Calu3 (cell line): ENCODE measurements around the gene PCDHGC3. TPM values are rescaled to one million over a fixed set of nuclear protein-coding genes. Genes with fewer than 3 reads are reported as not detected.
A peak's percentile ranks its signal among the peaks of the same experiment; 100 is the strongest.

Source experiments
- BruUV-seq: library from RNA; stranded (reverse); fragments of 400-500 nt; replicated peaks from 2 replicates; lab custom pipeline; 2021; lab: Mats Ljungman, UMichigan
- CTCF ChIA-PET: fragments of 300-600 bp; sonication (Branson Sonifier 250); formaldehyde crosslinking; loops from one replicate; lab custom pipeline; 2022; ENCODE audit warnings: antibody characterized with exemption; lab: Charles Lee
- DNase-seq: peaks from one replicate; pipeline ENCODE4 v3.0.0; 2022
- H3K27ac Mint-ChIP-seq: one replicate; pipeline ENCODE4 v1.8.0; 2022; ENCODE audit warnings: mixed read lengths; ENCODE audit not compliant: unreplicated experiment
- H3K27me3 Mint-ChIP-seq: one replicate; pipeline ENCODE4 v1.8.0; 2022; ENCODE audit warnings: mixed read lengths; ENCODE audit not compliant: unreplicated experiment
- H3K36me3 Mint-ChIP-seq: one replicate; pipeline ENCODE4 v1.8.0; 2022; ENCODE audit warnings: mild to moderate bottlenecking, moderate library complexity, mixed read lengths; ENCODE audit not compliant: insufficient read depth, unreplicated experiment
- H3K4me1 Mint-ChIP-seq: one replicate; pipeline ENCODE4 v1.8.0; 2022; ENCODE audit warnings: mild to moderate bottlenecking, low read depth, mixed read lengths; ENCODE audit not compliant: unreplicated experiment
- H3K4me3 Mint-ChIP-seq: one replicate; pipeline ENCODE4 v1.8.0; 2022; ENCODE audit warnings: mild to moderate bottlenecking, low read depth, moderate library complexity, mixed read lengths; ENCODE audit not compliant: unreplicated experiment
- H3K9me3 Mint-ChIP-seq: one replicate; pipeline ENCODE4 v1.8.0; 2022; ENCODE audit warnings: low read depth, mixed read lengths; ENCODE audit not compliant: unreplicated experiment
- CTCF ChIP-seq: fragments of 200-600 bp; IDR thresholded peaks from one replicate; pipeline ENCODE4 v1.8.0; 2022; ENCODE audit warnings: antibody characterized with exemption; ENCODE audit not compliant: unreplicated experiment
- intact Hi-C: fragments of 100-400 bp; cut with micrococcal nuclease; formaldehyde crosslinking; loops from one replicate; pipeline ENCODE4 v1.10.0; 2022; ENCODE audit not compliant: unreplicated experiment
- total RNA-seq: library from RNA; stranded (reverse); gene quantifications from 2 replicates; pipeline ENCODE4 v1.2.3, GENCODE V29; 2022

Gene PCDHGC3
- total RNA-seq, 1 experiment from 2014 or later: 73.0 TPM

- Mint-ChIP-seq H3K4me3 (no peak overlapping the region), H3K4me1 (no peaks in the 10 kb centered on the region), H3K27me3 (no peaks in the 10 kb centered on the region), H3K9me3 (peaks cover 9% of the 10 kb centered on the region), H3K36me3 (no peaks in the 10 kb centered on the region), H3K27ac (no peak overlapping the region)
- intact Hi-C loops: no loop called here
- CTCF ChIA-PET: no interaction called here
- DNase-seq: no peak
- TF ChIP-seq CTCF: no peak
- BruUV-seq: no TSS peak
These were observed 34.1 kb upstream of the PCDHGC3 start for GRCh38 chr5:141441571-141442170.

GRCh38 chr5:141465351-141465750, 10.4 kb upstream of the PCDHGC3 start:
- H3K27me3 Mint-ChIP-seq: no peaks in the 10 kb centered on the region
- no peaks in the 10 kb centered on the region for H3K9me3 Mint-ChIP-seq
- H3K27ac Mint-ChIP-seq: no peak overlapping the region
- H3K4me1 Mint-ChIP-seq: no peaks in the 10 kb centered on the region
- no peak for DNase-seq
- intact Hi-C loops: no loop called here
- no TSS peak for BruUV-seq
- H3K4me3 Mint-ChIP-seq: no peak overlapping the region
- H3K36me3 Mint-ChIP-seq: peaks cover 4% of the 10 kb centered on the region
- CTCF ChIA-PET: no interaction called here
- TF ChIP-seq CTCF: no peak

- DNase-seq: peak; percentile 55
- CTCF ChIA-PET: interaction anchor here (0.5 to 2.2 kb wide), 11 partner anchors 21 to 690 kb away, joined by 3 to 27 read pairs (median 5); partner anchors contain the start of genes PCDHA1, PCDHB14, PCDHGA9 and PCDHGB7
- Mint-ChIP-seq H3K4me3 (peak overlapping the region; percentile 91), H3K36me3 (peaks cover 28% of the 10 kb centered on the region), H3K27me3 (no peaks in the 10 kb centered on the region), H3K27ac (peak overlapping the region; percentile 80), H3K4me1 (peaks cover 10% of the 10 kb centered on the region), H3K9me3 (no peaks in the 10 kb centered on the region)
- no peak for TF ChIP-seq CTCF
- TSS peak; percentile 76 for BruUV-seq
- intact Hi-C loops: loop anchor here (5.0 kb wide), 2 partner anchors 74 to 81 kb away; partner anchors contain the start of gene PCDHGA9
These were observed 556 bp downstream of the PCDHGC3 start for GRCh38 chr5:141476132-141476911.

- TF ChIP-seq CTCF: no peak
- H3K27ac Mint-ChIP-seq: peak overlapping the region; percentile 40
- intact Hi-C loops: loop anchor here (5.0 kb wide), 2 partner anchors 75 to 80 kb away; partner anchors contain the start of gene PCDHGA9
- peaks cover 28% of the 10 kb centered on the region for H3K36me3 Mint-ChIP-seq
- peaks cover 10% of the 10 kb centered on the region for H3K4me1 Mint-ChIP-seq
- H3K9me3 Mint-ChIP-seq: no peaks in the 10 kb centered on the region
- no TSS peak for BruUV-seq
- H3K27me3 Mint-ChIP-seq: no peaks in the 10 kb centered on the region
- H3K4me3 Mint-ChIP-seq: peak overlapping the region; percentile 91
- CTCF ChIA-PET: interaction anchor here (0.8 to 2.2 kb wide), 5 partner anchors 44 to 254 kb away, joined by 4 to 27 read pairs (median 10); partner anchors contain the start of genes PCDHB14 and PCDHGA9
- DNase-seq: no peak
These were observed 1.3 kb downstream of the PCDHGC3 start for GRCh38 chr5:141477044-141477575.
